Heart right ventricle (tissue), 16 donors: ENCODE measurements around the gene ORC5. TPM values are rescaled to one million over a fixed set of nuclear protein-coding genes. Genes with fewer than 3 reads are reported as not detected.
"Not testable (repeated sequence)": the region's sequence is repeated elsewhere in the genome, so short reads cannot be mapped to it uniquely, and the experiment has no call there.

Source experiments
- ATAC-seq, 8 donors: fragments of 200-7000 bp; cut with Tn5 transposase; one replicate each; pipeline ENCODE4 v1.9.1; 2020; ENCODE audit warnings: mild to moderate bottlenecking in 8 of 8, moderate library complexity in 8 of 8, moderate number of reproducible peaks in 1 of 8
- DNase-seq, 2 donors: peaks; one replicate each; pipeline ENCODE4 v3.0.0-alpha.2; 2020
- H3K27ac ChIP-seq, 10 donors: fragments of 200-600 bp; sonication (generic) in 2 of 10; one replicate each; pipeline versions ENCODE4 v1.5.0 to v1.8.0; 2020 to 2022; ENCODE audit warnings: mild to moderate bottlenecking in 3 of 10
- H3K27me3 ChIP-seq, 7 donors: fragments of 200-600 bp; one replicate each; pipeline ENCODE4 v1.8.0; 2021 to 2022; ENCODE audit warnings: mild to moderate bottlenecking in 2 of 7
- H3K36me3 ChIP-seq, 9 donors: fragments of 200-600 bp; sonication (generic) in 1 of 9; one replicate each; pipeline versions ENCODE4 v1.5.0 to v1.8.0; 2020 to 2022; ENCODE audit warnings: mild to moderate bottlenecking in 2 of 9
- H3K4me1 ChIP-seq, 9 donors: fragments of 200-600 bp; sonication (generic) in 1 of 9; one replicate each; pipeline versions ENCODE4 v1.5.0 to v1.8.0; 2020 to 2022; ENCODE audit warnings: mild to moderate bottlenecking in 4 of 9
- H3K4me3 ChIP-seq, 10 donors: fragments of 200-600 bp; sonication (generic) in 2 of 10; one replicate each; pipeline versions ENCODE4 v1.5.0 to v1.8.0; 2020 to 2022; ENCODE audit warnings: mild to moderate bottlenecking in 7 of 10, moderate library complexity in 2 of 10
- H3K9me3 ChIP-seq, 11 donors: fragments of 200-600 bp in 10 of 11; sonication (generic) in 2 of 11; one replicate each; pipeline versions ENCODE4 v1.5.0 to v1.8.0; 2013 to 2022; ENCODE audit warnings: mild to moderate bottlenecking in 2 of 11, control low read depth in 1 of 11, moderate library complexity in 1 of 11
- WGBS, 2 donors: extraction: QIAGEN DNeasy Blood & Tissue Kit; methylation state at CpG; one replicate each; pipeline ENCODE4 v1.1.7; 2013; ENCODE audit warnings: inconsistent platforms in 1 of 2; 5-methylcytosine and 5-hydroxymethylcytosine counted together
- intact Hi-C, 10 donors: fragments of 100-400 bp; cut with DNase I; formaldehyde crosslinking; loops; one replicate each; pipeline versions ENCODE4 v1.11.1 to v1.14.2; 2022
- polyA plus RNA-seq, 2 donors: library from polyadenylated mRNA; stranded (reverse); fragments of 200-250 nt; gene quantifications; one replicate each; pipeline ENCODE4 v1.2.3, GENCODE V29; 2013
- total RNA-seq, 10 donors: library from RNA; stranded (reverse); fragmentation: NEBNext Ultra II Directional in 3 of 10; extraction: Animal tissue kit (Norgen Biotek cat#: 25700) in 3 of 10; gene quantifications; one replicate each; pipeline versions ENCODE4 v1.2.1 to v1.2.4, GENCODE V29; 2021 to 2023
- TF ChIP-seq, protein P1 (sequence below), 9 donors: fragments of 200-600 bp; sonication (generic) in 2 of 9; IDR thresholded peaks; one replicate each; pipeline versions ENCODE4 v1.5.0 to v1.8.0; 2021 to 2022; ENCODE audit warnings: antibody characterized with exemption in 9 of 9, mild to moderate bottlenecking in 5 of 9, moderate library complexity in 1 of 9
- donor health status: Arrhythmogenic right ventricular cardiomyopathy.
- donor health status: ischemic (EF 13 %, LVEDD 7.1; RV severe dilation, severe dysfunction).
- donor health status: healthy with polysubstance abuse.
- donor health status: DM: no; HTN: yes; CAD: no.
- donor health status: DM: no; HTN: no; CAD: no.
- donor health status: ischemic (EF 25% LVEDD 6.9; RV normal size, moderate dysfunction).
- donor health status: ischemic (EF 25% LVEDD 5.7; RV mildly dilated, moderate dysfunction).
- donor health status: healthy.
- donor health status: DM: yes; HTN: yes; CAD: no.
- donor health status: Ischemic cardiomyopathy.
- donor health status: ischemic (EF 35%, LVEDD 5.7; RV mildly dilated, moderate dysfunction).
- donor health status: nonischemic (EF 11% LVEDD 7.7; RV severe dilation, severe dysfunction).
- donor health status: DM: yes; HTN: yes; CAD: no.
- donor health status: PGD.
- donor health status: ischemic (EF 29% LVEDD 5.4; RV normal size, mild dysfunction).
- donor health status: nonischemic (EF 23%, LVEDD 6.1; RV moderate dilation, normal function).

Gene ORC5
- total and polyA plus RNA-seq, 12 donors: 3.2 to 12.0 (median 6.9) TPM

DNA sequence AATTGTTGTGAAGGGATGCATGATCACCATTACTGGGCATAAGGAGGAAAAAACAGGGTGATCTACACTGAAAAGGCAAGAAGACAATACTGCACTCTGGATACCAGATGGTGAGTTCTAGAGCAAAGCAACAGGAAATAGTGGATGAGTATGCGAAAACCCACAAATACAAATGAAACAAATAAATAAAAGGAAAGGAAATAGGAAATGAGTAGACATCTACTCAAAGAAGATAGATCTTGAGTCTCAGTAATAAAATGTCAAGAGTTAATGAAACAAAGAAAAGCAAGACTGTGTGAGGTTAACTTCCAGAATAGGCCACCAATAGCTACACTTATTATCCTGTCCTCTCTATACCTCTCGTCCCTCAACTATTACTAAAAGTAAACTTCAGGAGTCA, 11.7 kb downstream of the ORC5 start:
- ATAC-seq: no peak
- intact Hi-C loops: no loop called here
- DNase-seq: no peak
- H3K4me1 ChIP-seq: no peaks in the 10 kb centered on the region
- H3K9me3 ChIP-seq: peaks cover 0 to 9% (median 0%) of the 10 kb centered on the region in 11 donors
- H3K27ac ChIP-seq: no peak overlapping the region
- TF ChIP-seq, protein P1, sequence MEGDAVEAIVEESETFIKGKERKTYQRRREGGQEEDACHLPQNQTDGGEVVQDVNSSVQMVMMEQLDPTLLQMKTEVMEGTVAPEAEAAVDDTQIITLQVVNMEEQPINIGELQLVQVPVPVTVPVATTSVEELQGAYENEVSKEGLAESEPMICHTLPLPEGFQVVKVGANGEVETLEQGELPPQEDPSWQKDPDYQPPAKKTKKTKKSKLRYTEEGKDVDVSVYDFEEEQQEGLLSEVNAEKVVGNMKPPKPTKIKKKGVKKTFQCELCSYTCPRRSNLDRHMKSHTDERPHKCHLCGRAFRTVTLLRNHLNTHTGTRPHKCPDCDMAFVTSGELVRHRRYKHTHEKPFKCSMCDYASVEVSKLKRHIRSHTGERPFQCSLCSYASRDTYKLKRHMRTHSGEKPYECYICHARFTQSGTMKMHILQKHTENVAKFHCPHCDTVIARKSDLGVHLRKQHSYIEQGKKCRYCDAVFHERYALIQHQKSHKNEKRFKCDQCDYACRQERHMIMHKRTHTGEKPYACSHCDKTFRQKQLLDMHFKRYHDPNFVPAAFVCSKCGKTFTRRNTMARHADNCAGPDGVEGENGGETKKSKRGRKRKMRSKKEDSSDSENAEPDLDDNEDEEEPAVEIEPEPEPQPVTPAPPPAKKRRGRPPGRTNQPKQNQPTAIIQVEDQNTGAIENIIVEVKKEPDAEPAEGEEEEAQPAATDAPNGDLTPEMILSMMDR (IDR thresholded peaks at IDR 0.05): no peak
- 90 to 100% methylated on average over 2 of the region's 2 CpGs for WGBS, 2 donors
- H3K36me3 ChIP-seq: peaks cover 0 to 99% (median 16%) of the 10 kb centered on the region in 9 donors
- no peak overlapping the region for H3K4me3 ChIP-seq
- no peaks in the 10 kb centered on the region for H3K27me3 ChIP-seq

DNA sequence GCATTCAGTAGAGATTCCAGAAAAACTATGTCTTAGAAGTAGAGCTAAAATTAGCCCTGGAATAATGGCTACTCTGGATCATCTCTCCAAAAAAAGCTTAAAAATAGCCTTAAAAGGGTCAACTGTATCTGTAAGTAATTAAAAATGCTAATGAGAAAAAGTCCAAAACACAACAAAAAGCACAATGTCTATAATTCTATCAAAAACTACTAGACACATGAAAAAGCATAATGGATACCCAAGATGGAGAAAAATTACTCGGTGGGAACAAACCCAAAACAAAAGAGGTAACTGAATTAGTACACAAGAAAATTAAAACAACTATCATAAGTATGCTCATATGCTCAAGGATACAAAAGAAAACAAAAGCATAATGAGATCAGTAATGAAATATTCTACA, 15.4 kb downstream of the ORC5 start:
- Histone ChIP-seq H3K27me3 (no peaks in the 10 kb centered on the region), H3K4me1 (no peaks in the 10 kb centered on the region), H3K27ac (no peak overlapping the region), H3K36me3 (peaks cover 0 to 99% (median 25%) of the 10 kb centered on the region in 9 donors), H3K9me3 (peaks cover 0 to 9% (median 0%) of the 10 kb centered on the region in 11 donors), H3K4me3 (no peak overlapping the region)
- intact Hi-C loops: no loop called here
- DNase-seq (no peak), ATAC-seq (no peak)
- WGBS, 2 donors: 100% methylated on average over 1 of the region's 1 CpG
- TF ChIP-seq, protein P1 (IDR thresholded peaks at IDR 0.05): no peak

DNA sequence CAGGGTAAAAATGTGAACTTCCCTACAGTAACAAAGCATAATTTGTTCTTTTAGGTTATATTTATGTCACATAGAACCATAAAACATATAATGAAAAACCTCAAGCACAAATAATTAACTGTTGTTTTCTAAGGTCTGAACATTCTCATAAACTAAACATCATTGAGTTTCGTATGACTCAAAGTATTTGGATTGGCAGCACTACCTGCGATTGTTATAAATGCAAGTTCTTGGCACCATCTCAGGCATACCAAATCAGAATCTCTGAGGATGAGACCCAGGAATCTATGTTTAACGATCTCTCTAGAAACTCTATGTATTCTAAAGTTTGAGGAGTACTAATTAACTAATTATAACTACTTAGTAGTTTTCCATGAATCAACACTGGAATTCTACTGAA, 22.5 kb downstream of the ORC5 start:
- ATAC-seq (no peak), DNase-seq (no peak)
- H3K27me3 ChIP-seq: no peaks in the 10 kb centered on the region
- WGBS, 2 donors: 43 to 54% methylated on average over 3 of the region's 3 CpGs
- TF ChIP-seq, protein P1 (IDR thresholded peaks at IDR 0.05): no peak
- H3K9me3 ChIP-seq: peaks cover 0 to 1% (median 0%) of the 10 kb centered on the region in 11 donors
- H3K36me3 ChIP-seq: peaks cover 0 to 99% (median 33%) of the 10 kb centered on the region in 9 donors
- H3K27ac ChIP-seq: no peak overlapping the region
- H3K4me3 ChIP-seq: no peak overlapping the region
- H3K4me1 ChIP-seq: peaks cover 0 to 6% (median 0%) of the 10 kb centered on the region in 9 donors
- intact Hi-C loops: no loop called here

DNA sequence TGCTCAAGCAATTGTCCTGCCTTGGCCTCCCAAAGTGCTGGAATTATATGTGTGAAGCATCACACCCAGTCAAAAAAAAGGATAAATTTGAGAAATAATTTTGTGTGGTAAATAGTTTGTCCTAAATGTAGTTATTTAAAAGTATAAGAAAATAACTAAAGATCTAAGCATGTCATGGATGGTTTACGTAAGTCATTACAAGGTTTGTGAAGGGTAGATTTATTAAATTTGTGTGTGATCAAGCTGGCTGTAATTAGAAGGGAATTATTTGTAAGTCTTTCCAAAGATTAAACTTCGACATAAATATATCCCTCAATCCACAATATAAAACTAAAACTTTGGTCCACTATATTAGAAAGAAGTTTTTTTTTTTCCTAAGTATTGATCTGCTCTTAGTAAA, 28.6 kb downstream of the ORC5 start:
- DNase-seq (no peak), ATAC-seq (no peak)
- Histone ChIP-seq H3K4me1 (no peaks in the 10 kb centered on the region), H3K9me3 (peaks cover 0 to 14% (median 0%) of the 10 kb centered on the region in 11 donors), H3K36me3 (peaks cover 0 to 68% (median 30%) of the 10 kb centered on the region in 9 donors), H3K4me3 (no peak overlapping the region), H3K27ac (no peak overlapping the region), H3K27me3 (no peaks in the 10 kb centered on the region)
- intact Hi-C loops: no loop called here
- TF ChIP-seq, protein P1 (IDR thresholded peaks at IDR 0.05): no peak
- WGBS, 2 donors: 96 to 99% methylated on average over 2 of the region's 2 CpGs

DNA sequence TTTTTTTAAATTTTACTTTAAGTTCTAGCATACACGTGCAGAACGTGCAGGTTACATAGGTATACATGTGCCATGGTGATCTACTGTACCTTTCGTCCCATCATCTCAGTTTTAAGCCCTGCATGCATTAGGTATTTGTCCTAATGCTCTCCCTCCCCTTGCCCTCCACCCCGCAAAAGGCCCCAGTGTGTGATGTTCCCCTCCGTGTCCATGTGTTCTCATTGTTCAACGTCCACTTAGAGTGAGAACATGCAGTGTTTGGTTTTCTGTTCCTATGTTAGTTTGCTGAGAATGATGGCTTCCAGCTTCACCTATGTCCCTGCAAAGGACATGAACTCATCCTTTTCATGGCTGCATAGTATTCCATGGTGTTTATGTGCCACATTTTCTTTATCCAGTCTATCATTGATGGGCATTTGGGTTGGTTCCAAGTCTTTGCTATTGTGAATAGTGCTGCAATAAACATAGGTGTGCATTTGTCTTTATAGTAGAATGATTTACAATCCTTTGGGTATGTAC, 30.2 kb downstream of the ORC5 start:
- intact Hi-C loops, DNase-seq, H3K4me1 ChIP-seq, H3K27ac ChIP-seq, H3K4me3 ChIP-seq, H3K27me3 ChIP-seq, ATAC-seq: not testable (repeated sequence)
- 98% methylated on average over 6 of the region's 6 CpGs for WGBS, 2 donors
- peaks cover 0 to 14% (median 0%) of the 10 kb centered on the region in 11 donors for H3K9me3 ChIP-seq
- H3K36me3 ChIP-seq: peaks cover 0 to 57% (median 22%) of the 10 kb centered on the region in 9 donors
